MM.1S (cell line): Measurements from ENCODE around the gene TCL1A.

Experiments
- EZH2phosphoT487 ChIP-seq: fragments of 300-600 bp; sonication (generic); IDR thresholded peaks from 2 replicates; pipeline ENCODE4 v1.6.1; 2018; ENCODE audit warnings: antibody characterized with exemption, low read length
- TF ChIP-seq, protein P1 (sequence below): fragments of 300-600 bp; sonication (generic); IDR thresholded peaks from 2 replicates; pipeline ENCODE4 v1.5.1; 2016; ENCODE audit warnings: antibody characterized with exemption, low read length, mixed read lengths

DNA sequence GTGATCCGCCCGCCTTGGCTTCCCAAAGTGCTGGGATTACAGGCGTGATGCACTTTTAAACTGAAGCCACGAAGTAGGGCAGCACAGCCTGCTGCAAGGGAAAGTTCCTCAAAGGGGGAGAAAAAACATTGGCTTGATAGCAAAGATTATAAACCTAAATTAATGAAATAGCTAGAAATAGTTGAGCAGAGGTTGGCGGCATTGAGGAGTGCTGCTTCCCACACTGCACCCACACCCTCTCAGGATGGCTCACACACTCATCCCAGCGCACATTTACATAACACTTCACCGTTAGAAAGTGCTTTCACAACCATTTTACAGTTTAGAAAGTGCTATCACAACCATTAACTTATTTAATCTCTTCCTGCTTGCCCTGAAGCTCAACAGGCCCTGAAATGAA lies 44.4 kb upstream of the TCL1A start:
- TF ChIP-seq, protein P1, sequence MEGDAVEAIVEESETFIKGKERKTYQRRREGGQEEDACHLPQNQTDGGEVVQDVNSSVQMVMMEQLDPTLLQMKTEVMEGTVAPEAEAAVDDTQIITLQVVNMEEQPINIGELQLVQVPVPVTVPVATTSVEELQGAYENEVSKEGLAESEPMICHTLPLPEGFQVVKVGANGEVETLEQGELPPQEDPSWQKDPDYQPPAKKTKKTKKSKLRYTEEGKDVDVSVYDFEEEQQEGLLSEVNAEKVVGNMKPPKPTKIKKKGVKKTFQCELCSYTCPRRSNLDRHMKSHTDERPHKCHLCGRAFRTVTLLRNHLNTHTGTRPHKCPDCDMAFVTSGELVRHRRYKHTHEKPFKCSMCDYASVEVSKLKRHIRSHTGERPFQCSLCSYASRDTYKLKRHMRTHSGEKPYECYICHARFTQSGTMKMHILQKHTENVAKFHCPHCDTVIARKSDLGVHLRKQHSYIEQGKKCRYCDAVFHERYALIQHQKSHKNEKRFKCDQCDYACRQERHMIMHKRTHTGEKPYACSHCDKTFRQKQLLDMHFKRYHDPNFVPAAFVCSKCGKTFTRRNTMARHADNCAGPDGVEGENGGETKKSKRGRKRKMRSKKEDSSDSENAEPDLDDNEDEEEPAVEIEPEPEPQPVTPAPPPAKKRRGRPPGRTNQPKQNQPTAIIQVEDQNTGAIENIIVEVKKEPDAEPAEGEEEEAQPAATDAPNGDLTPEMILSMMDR, result no peak
- TF ChIP-seq EZH2phosphoT487, result no peak
